Lower leg skin (tissue), 4 donors: Measurements from ENCODE around the gene SH3RF2. TPM values are rescaled to one million over a fixed set of nuclear protein-coding genes. Genes with fewer than 3 reads are reported as not detected.

Experiments
- DNase-seq, 2 donors: peaks; one replicate each; pipeline ENCODE4 v3.0.0-alpha.2; 2019; ENCODE audit warnings: low spot score in 2 of 2
- H3K4me3 ChIP-seq: fragments of 200-600 bp; sonication (generic); 2 replicates; pipeline ENCODE4 v1.5.1; 2017; ENCODE audit warnings: mild to moderate bottlenecking, low read depth; ENCODE audit not compliant: poor library complexity, severe bottlenecking
- POLR2A ChIP-seq, 2 donors: fragments of 450-650 bp; IDR thresholded peaks; one replicate each; pipeline ENCODE4 v1.6.1; 2016 to 2017; ENCODE audit warnings: antibody characterized with exemption in 2 of 2, mild to moderate bottlenecking in 1 of 2, moderate library complexity in 1 of 2
- WGBS, 2 donors: methylation state at CpG; one replicate each; pipeline ENCODE4 v1.1.5; 2018; 5-methylcytosine and 5-hydroxymethylcytosine counted together
- intact Hi-C: fragments of 100-400 bp; cut with DNase I; formaldehyde crosslinking; loops from one replicate; pipeline ENCODE4 v1.15.0; 2023; ENCODE audit warnings: low total_unique reads
- total RNA-seq, 4 donors: library from RNA; depleted of rRNA; stranded (reverse); fragments of >200 nt; gene quantifications; one replicate each; pipeline ENCODE4 v1.1.0, GENCODE V29; 2016
- TF ChIP-seq, protein P1 (sequence below), 3 donors: fragments of 450-650 bp; IDR thresholded peaks; one replicate each; pipeline ENCODE4 v1.5.1; 2016; ENCODE audit warnings: antibody characterized with exemption in 3 of 3, mild to moderate bottlenecking in 3 of 3, moderate library complexity in 2 of 3

Gene SH3RF2
- total RNA-seq, 4 donors from 2014 or later: 109 to 169 (median 121) TPM

- 64 to 67% methylated on average over 4 of the region's 4 CpGs for WGBS, 2 donors
- TF ChIP-seq POLR2A (IDR thresholded peaks at IDR 0.05): no peak
- TF ChIP-seq, protein P1, sequence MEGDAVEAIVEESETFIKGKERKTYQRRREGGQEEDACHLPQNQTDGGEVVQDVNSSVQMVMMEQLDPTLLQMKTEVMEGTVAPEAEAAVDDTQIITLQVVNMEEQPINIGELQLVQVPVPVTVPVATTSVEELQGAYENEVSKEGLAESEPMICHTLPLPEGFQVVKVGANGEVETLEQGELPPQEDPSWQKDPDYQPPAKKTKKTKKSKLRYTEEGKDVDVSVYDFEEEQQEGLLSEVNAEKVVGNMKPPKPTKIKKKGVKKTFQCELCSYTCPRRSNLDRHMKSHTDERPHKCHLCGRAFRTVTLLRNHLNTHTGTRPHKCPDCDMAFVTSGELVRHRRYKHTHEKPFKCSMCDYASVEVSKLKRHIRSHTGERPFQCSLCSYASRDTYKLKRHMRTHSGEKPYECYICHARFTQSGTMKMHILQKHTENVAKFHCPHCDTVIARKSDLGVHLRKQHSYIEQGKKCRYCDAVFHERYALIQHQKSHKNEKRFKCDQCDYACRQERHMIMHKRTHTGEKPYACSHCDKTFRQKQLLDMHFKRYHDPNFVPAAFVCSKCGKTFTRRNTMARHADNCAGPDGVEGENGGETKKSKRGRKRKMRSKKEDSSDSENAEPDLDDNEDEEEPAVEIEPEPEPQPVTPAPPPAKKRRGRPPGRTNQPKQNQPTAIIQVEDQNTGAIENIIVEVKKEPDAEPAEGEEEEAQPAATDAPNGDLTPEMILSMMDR (IDR thresholded peaks at IDR 0.05): no peak
- intact Hi-C loops: no loop called here
- no peak overlapping the region for H3K4me3 ChIP-seq
- DNase-seq: no peak
Measured at GRCh38 chr5:146025114-146025680, 88.8 kb downstream of the SH3RF2 start.

- H3K4me3 ChIP-seq: no peak overlapping the region
- 41 to 57% methylated on average over 1 of the region's 1 CpG for WGBS, 2 donors
- intact Hi-C loops: no loop called here
- DNase-seq: no peak
- TF ChIP-seq, protein P1 (IDR thresholded peaks at IDR 0.05): no peak
- no peak for TF ChIP-seq POLR2A (IDR thresholded peaks at IDR 0.05)
Measured at GRCh38 chr5:146025681-146026080, 89.3 kb downstream of the SH3RF2 start.

DNA sequence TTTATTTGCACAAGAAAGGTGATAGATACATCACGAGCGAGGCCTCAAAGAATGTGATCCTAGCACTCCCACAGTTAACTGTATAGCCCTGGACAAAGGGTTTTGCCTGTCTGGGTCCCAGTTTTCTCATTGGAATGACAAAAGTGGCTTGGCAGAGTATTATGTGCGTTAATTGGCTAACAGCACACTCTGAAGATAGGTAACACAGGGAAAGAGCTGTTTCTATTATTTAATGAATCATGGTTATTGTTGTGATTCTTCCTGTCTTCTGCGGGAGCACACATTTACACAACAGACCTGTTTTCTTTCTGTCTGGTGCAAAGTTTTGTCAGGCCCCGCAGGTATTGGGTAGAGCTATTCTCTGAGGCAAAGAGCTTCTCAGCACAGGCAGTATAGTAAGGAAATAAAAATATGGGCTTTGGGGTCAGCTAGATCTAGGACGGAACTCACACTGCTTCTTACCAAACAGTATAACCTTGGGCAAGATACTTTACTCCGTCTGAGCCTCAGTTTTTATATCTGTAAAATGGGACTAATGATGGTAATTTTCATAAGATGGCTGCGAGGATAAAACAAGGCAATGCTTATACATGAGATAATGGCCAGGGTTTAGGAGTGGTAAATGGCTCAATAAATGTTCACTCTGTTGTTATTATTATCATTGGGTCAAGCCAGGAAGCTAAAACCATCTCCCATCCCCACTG, 90.1 kb downstream of the SH3RF2 start:
- TF ChIP-seq POLR2A (IDR thresholded peaks at IDR 0.05): no peak
- TF ChIP-seq, protein P1 (IDR thresholded peaks at IDR 0.05): no peak
- intact Hi-C loops: no loop called here
- 73 to 84% methylated on average over 8 of the region's 8 CpGs for WGBS, 2 donors
- DNase-seq: no peak
- no peak overlapping the region for H3K4me3 ChIP-seq

DNA sequence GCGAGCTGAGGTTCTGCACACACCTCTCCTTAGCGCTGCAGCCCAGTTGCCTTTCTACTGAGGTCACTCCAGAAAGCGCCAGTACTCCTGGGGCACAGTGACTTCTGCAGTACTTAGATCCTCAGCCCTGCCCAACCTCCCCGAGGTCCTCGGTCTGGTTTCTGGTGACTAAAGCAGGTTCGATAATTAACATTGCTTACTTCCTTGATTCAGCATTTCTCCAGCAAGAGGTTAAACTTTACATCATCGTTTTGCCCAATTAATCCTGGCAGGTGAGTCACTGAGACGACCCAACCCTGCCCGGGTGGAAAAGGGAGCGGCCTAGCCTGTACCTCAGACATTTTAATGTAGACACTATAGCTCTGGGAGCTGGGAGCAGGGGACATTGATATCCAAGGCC, 91.4 kb downstream of the SH3RF2 start:
- H3K4me3 ChIP-seq: no peak overlapping the region
- DNase-seq: no peak
- intact Hi-C loops: no loop called here
- 60 to 61% methylated on average over 10 of the region's 10 CpGs for WGBS, 2 donors
- TF ChIP-seq POLR2A (IDR thresholded peaks at IDR 0.05): no peak
- TF ChIP-seq, protein P1 (IDR thresholded peaks at IDR 0.05): no peak

DNA sequence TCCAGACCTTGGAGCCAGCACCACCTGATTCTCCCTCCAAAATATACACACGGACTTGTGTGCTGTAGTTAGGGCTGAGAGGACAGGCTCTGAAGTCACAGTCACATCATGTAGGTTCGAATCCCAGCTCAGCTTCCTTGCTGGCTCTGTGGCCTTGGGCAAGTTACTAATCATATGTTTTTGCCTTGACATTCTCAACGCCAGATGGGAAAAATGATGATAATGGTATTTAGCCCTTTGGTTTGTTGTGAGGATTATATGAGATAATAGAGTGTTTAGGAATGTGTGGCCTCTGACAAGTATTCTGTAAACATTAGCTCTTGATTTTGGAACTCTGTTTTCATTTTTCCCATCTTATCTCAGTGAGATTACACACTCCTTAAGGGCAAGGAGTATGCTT, 96.5 kb downstream of the SH3RF2 start:
- H3K4me3 ChIP-seq: no peak overlapping the region
- 78% methylated on average over 3 of the region's 3 CpGs for WGBS, 2 donors
- no peak for DNase-seq
- intact Hi-C loops: no loop called here
- no peak for TF ChIP-seq POLR2A (IDR thresholded peaks at IDR 0.05)
- TF ChIP-seq, protein P1 (IDR thresholded peaks at IDR 0.05): no peak
